H9 (cell line): ENCODE measurements around the gene LAIR1. TPM values are rescaled to one million over a fixed set of nuclear protein-coding genes. Genes with fewer than 3 reads are reported as not detected.

Experiments used
- DNase-seq: peaks from one replicate; pipeline ENCODE4 v3.0.0-alpha.2; 2017
- H2AFZ ChIP-seq: one replicate; pipeline ENCODE4 v1.6.1; 2013; ENCODE audit warnings: mild to moderate bottlenecking, low read length, control low read depth, moderate library complexity
- H2AK5ac ChIP-seq: 2 replicates; pipeline ENCODE4 v1.6.1; 2013; ENCODE audit warnings: low read length, control low read depth, mixed read lengths; ENCODE audit not compliant: insufficient read length
- H2BK120ac ChIP-seq: one replicate; pipeline ENCODE4 v1.6.1; 2013; ENCODE audit warnings: low read depth, mild to moderate bottlenecking, low read length, control low read depth, inconsistent platforms; ENCODE audit not compliant: poor library complexity, severe bottlenecking
- H2BK12ac ChIP-seq: 2 replicates; pipeline ENCODE4 v1.6.1; 2013; ENCODE audit warnings: low read length, control low read depth, mixed read lengths, low read depth; ENCODE audit not compliant: insufficient read length
- H2BK15ac ChIP-seq: 2 replicates; pipeline ENCODE4 v1.6.1; 2013; ENCODE audit warnings: low read depth, low read length, control low read depth
- H2BK20ac ChIP-seq: one replicate; pipeline ENCODE4 v1.6.1; 2013; ENCODE audit warnings: low read depth, mild to moderate bottlenecking, low read length, control low read depth, inconsistent platforms; ENCODE audit not compliant: poor library complexity, severe bottlenecking
- H2BK5ac ChIP-seq: 2 replicates; pipeline ENCODE4 v1.6.1; 2013; ENCODE audit warnings: low read length, control low read depth, mixed read lengths; ENCODE audit not compliant: insufficient read length
- H3K14ac ChIP-seq: 2 replicates; pipeline ENCODE4 v1.6.1; 2013; ENCODE audit warnings: low read length, control low read depth; ENCODE audit not compliant: insufficient read depth
- H3K18ac ChIP-seq: 2 replicates; pipeline ENCODE4 v1.6.1; 2013; ENCODE audit warnings: low read depth, mild to moderate bottlenecking, mixed read lengths, low read length, control low read depth; ENCODE audit not compliant: insufficient read length
- H3K23ac ChIP-seq: 2 replicates; pipeline ENCODE4 v1.6.1; 2013; ENCODE audit warnings: low read length, control low read depth, mixed read lengths, low read depth; ENCODE audit not compliant: insufficient read length
- H3K23me2 ChIP-seq: 2 replicates; pipeline ENCODE4 v1.6.1; 2013; ENCODE audit warnings: low read depth, mild to moderate bottlenecking, mixed read lengths, low read length, control low read depth; ENCODE audit not compliant: insufficient read length, poor library complexity, severe bottlenecking
- H3K27ac ChIP-seq: 2 replicates; pipeline ENCODE4 v1.5.1; 2013; ENCODE audit warnings: low read length, control low read depth, mixed read lengths, low read depth; ENCODE audit not compliant: insufficient read length
- H3K27me3 ChIP-seq: 2 replicates; pipeline ENCODE4 v1.6.1; 2013; ENCODE audit warnings: low read length, control low read depth, inconsistent platforms; ENCODE audit not compliant: insufficient read depth
- H3K4ac ChIP-seq: 2 replicates; pipeline ENCODE4 v1.6.1; 2013; ENCODE audit warnings: low read depth, mild to moderate bottlenecking, control low read depth, inconsistent platforms, low read length, moderate library complexity
- H3K4me1 ChIP-seq: 2 replicates; pipeline ENCODE4 v1.6.1; 2013; ENCODE audit warnings: low read length, control low read depth, inconsistent platforms; ENCODE audit not compliant: insufficient read depth
- H3K4me2 ChIP-seq: 2 replicates; pipeline ENCODE4 v1.6.1; 2013; ENCODE audit warnings: low read length, control low read depth, mixed read lengths; ENCODE audit not compliant: insufficient read length, insufficient read depth
- H3K56ac ChIP-seq: 2 replicates; pipeline ENCODE4 v1.6.1; 2013; ENCODE audit warnings: low read depth, mild to moderate bottlenecking, mixed read lengths, low read length, control low read depth; ENCODE audit not compliant: insufficient read length
- H3K79me1 ChIP-seq: 2 replicates; pipeline ENCODE4 v1.6.1; 2013; ENCODE audit warnings: low read depth, mild to moderate bottlenecking, moderate library complexity, low read length, control low read depth, inconsistent platforms; ENCODE audit not compliant: insufficient read depth, poor library complexity, severe bottlenecking
- H3K79me2 ChIP-seq: 2 replicates; pipeline ENCODE4 v1.6.1; 2013; ENCODE audit warnings: low read length, control low read depth, inconsistent platforms; ENCODE audit not compliant: insufficient read depth
- H3K9ac ChIP-seq: 2 replicates; pipeline ENCODE4 v1.6.1; 2013; ENCODE audit warnings: low read length, control low read depth, mixed read lengths; ENCODE audit not compliant: insufficient read length; ENCODE audit errors: extremely low read depth
- H3K9me3 ChIP-seq: one replicate; pipeline ENCODE4 v1.6.1; 2013; ENCODE audit warnings: low read depth, low read length, inconsistent platforms; ENCODE audit not compliant: control insufficient read depth
- H3T11ph ChIP-seq: one replicate; pipeline ENCODE4 v1.6.1; 2013; ENCODE audit warnings: mild to moderate bottlenecking, low read length, control low read depth, inconsistent platforms
- H4K20me1 ChIP-seq: one replicate; pipeline ENCODE4 v1.6.1; 2013; ENCODE audit not compliant: control insufficient read depth, insufficient read length, insufficient read depth
- H4K5ac ChIP-seq: 2 replicates; pipeline ENCODE4 v1.6.1; 2013; ENCODE audit warnings: low read depth, mild to moderate bottlenecking, mixed read lengths, low read length, control low read depth; ENCODE audit not compliant: insufficient read length
- H4K8ac ChIP-seq: replicated peaks from 2 replicates; pipeline ENCODE4 v1.6.1; 2013; ENCODE audit warnings: low read length, control low read depth, mixed read lengths, low read depth; ENCODE audit not compliant: insufficient read length
- H4K91ac ChIP-seq: 2 replicates; pipeline ENCODE4 v1.6.1; 2013; ENCODE audit warnings: low read depth, mild to moderate bottlenecking, moderate library complexity, mixed read lengths, low read length, control low read depth; ENCODE audit not compliant: insufficient read length
- H3K27ac Mint-ChIP-seq, 3 experiments: 2 replicates in 2 of 3; 3 replicates in 1 of 3; pipeline ENCODE4 v1.8.0; 2020 to 2021; ENCODE audit warnings: mixed read lengths in 3 of 3, mild to moderate bottlenecking in 1 of 3, moderate library complexity in 1 of 3
- H3K27me3 Mint-ChIP-seq: 2 replicates; pipeline ENCODE4 v1.8.0; 2021; ENCODE audit warnings: low read depth, mild to moderate bottlenecking, moderate library complexity, mixed read lengths
- H3K36me3 Mint-ChIP-seq, 3 experiments: 2 replicates in 2 of 3; 3 replicates in 1 of 3; pipeline ENCODE4 v1.8.0; 2020 to 2021; ENCODE audit warnings: low read depth in 3 of 3, mixed read lengths in 3 of 3; ENCODE audit not compliant: insufficient read depth in 1 of 3
- H3K4me1 Mint-ChIP-seq, 2 experiments: 2 replicates each; pipeline ENCODE4 v1.8.0; 2020; ENCODE audit warnings: mixed read lengths in 2 of 2
- H3K4me3 Mint-ChIP-seq, 2 experiments: 2 replicates in 1 of 2; 3 replicates in 1 of 2; pipeline ENCODE4 v1.8.0; 2020 to 2021; ENCODE audit warnings: mild to moderate bottlenecking in 2 of 2, mixed read lengths in 2 of 2, moderate library complexity in 1 of 2
- H3K9me3 Mint-ChIP-seq, 2 experiments: 2 replicates in 1 of 2; 3 replicates in 1 of 2; pipeline ENCODE4 v1.8.0; 2020; ENCODE audit warnings: mild to moderate bottlenecking in 2 of 2, mixed read lengths in 2 of 2, moderate library complexity in 1 of 2
- CTCF ChIP-seq: fragments of 200-600 bp; sonication (generic); conservative IDR thresholded peaks from 3 replicates; pipeline ENCODE4 v1.8.0; 2021; ENCODE audit warnings: antibody characterized with exemption, mild to moderate bottlenecking
- WGBS: extraction: QIAGEN DNeasy Blood & Tissue Kit; methylation state at CpG from one replicate; pipeline ENCODE4 v1.1.7; 2013; ENCODE audit warnings: missing lambda C conversion rate, low lambda C conversion rate, mixed read lengths; ENCODE audit not compliant: insufficient read length; ENCODE audit errors: extremely low coverage; 5-methylcytosine and 5-hydroxymethylcytosine counted together
- total RNA-seq: library from RNA; stranded (reverse); gene quantifications from 2 replicates; pipeline ENCODE4 v1.2.1, GENCODE V29; 2021

LAIR1 gene
- total RNA-seq, 1 experiment from 2014 or later, result not detected

- H3K27me3 ChIP-seq, result no peaks in the 10 kb centered on the region
- no peak overlapping the region for H2BK120ac ChIP-seq
- H3K27me3 Mint-ChIP-seq, result peaks cover 62% of the 10 kb centered on the region
- H4K8ac ChIP-seq, result no peak overlapping the region
- no peak overlapping the region for H2BK15ac ChIP-seq
- TF ChIP-seq CTCF, result no peak
- no peak overlapping the region for H3K27ac ChIP-seq
- no peak overlapping the region for H3K4ac ChIP-seq
- no peak overlapping the region for H2BK20ac ChIP-seq
- no peak overlapping the region for H2BK5ac ChIP-seq
- H4K5ac ChIP-seq, result no peak overlapping the region
- H3K9ac ChIP-seq, result no peak overlapping the region
- no peak overlapping the region for H2BK12ac ChIP-seq
- H3K36me3 Mint-ChIP-seq, result no peaks in the 10 kb centered on the region; a peak in 1 of 7 replicates
- no peaks in the 10 kb centered on the region for H3K4me1 ChIP-seq
- no peak overlapping the region for H3K4me2 ChIP-seq
- no peaks in the 10 kb centered on the region for H3K23me2 ChIP-seq
- H2AK5ac ChIP-seq, result no peak overlapping the region
- H3K9me3 ChIP-seq, result no peaks in the 10 kb centered on the region
- no peak for DNase-seq
- H3T11ph ChIP-seq, result no peak overlapping the region
- no peak overlapping the region for H3K4me3 Mint-ChIP-seq
- no peak overlapping the region for H3K18ac ChIP-seq
- H3K79me2 ChIP-seq, result no peaks in the 10 kb centered on the region
- no CpG with 5 or more reads among the region's 2 CpGs for WGBS
- no peak overlapping the region for H3K23ac ChIP-seq
- H3K9me3 Mint-ChIP-seq, result peaks cover 3 to 55% of the 10 kb centered on the region in 2 experiments
- H3K27ac Mint-ChIP-seq, result no peak overlapping the region
- H3K4me1 Mint-ChIP-seq, result peaks cover 12 to 16% of the 10 kb centered on the region in 2 experiments
- H4K20me1 ChIP-seq, result no peaks in the 10 kb centered on the region
- H3K79me1 ChIP-seq, result no peaks in the 10 kb centered on the region
- H4K91ac ChIP-seq, result no peak overlapping the region
- H2AFZ ChIP-seq, result no peak overlapping the region
- H3K14ac ChIP-seq, result no peak overlapping the region
- no peak overlapping the region for H3K56ac ChIP-seq
Measured at GRCh38 chr19:54399189-54399588, 34.5 kb upstream of the LAIR1 start.
